Kidney (tissue), 22 donors: ENCODE data around the gene TUBB4A. TPM values are rescaled to one million over a fixed set of nuclear protein-coding genes. Genes with fewer than 3 reads are reported as not detected.
"Not testable (repeated sequence)": the region's sequence is repeated elsewhere in the genome, so short reads cannot be mapped to it uniquely, and the experiment has no call there.

ENCODE experiments used
- DNase-seq, 5 donors: peaks; one replicate each; pipeline ENCODE4 v3.0.0-alpha.2; 2013 to 2020
- FAIRE-seq: peaks from 2 replicates; lab custom pipeline; 2012; peaks lifted over from hg19 to GRCh38; lab: Jason Lieb, UNC
- H3K27ac ChIP-seq, 2 donors: one replicate each; pipeline ENCODE4 v1.7.0; 2013; ENCODE audit warnings: low read depth in 2 of 2, low read length in 2 of 2, inconsistent platforms in 1 of 2
- H3K27me3 ChIP-seq: one replicate; pipeline ENCODE4 v1.7.1; 2013; ENCODE audit warnings: low read length, inconsistent platforms; ENCODE audit not compliant: control insufficient read depth, insufficient read depth
- H3K36me3 ChIP-seq, 3 donors: one replicate each; pipeline versions ENCODE4 v1.7.0 to v1.7.1; 2013; ENCODE audit warnings: low read length in 3 of 3, control low read depth in 1 of 3, inconsistent platforms in 1 of 3; ENCODE audit not compliant: insufficient read depth in 3 of 3, control insufficient read depth in 2 of 3
- H3K4me1 ChIP-seq, 3 donors: one replicate each; pipeline versions ENCODE4 v1.7.0 to v1.7.1; 2013; ENCODE audit warnings: low read length in 3 of 3, inconsistent platforms in 1 of 3, low read depth in 1 of 3; ENCODE audit not compliant: control insufficient read depth in 2 of 3, insufficient read depth in 2 of 3
- H3K4me3 ChIP-seq, 3 donors: one replicate each; pipeline versions ENCODE4 v1.7.0 to v1.8.1; 2013; ENCODE audit warnings: low read length in 3 of 3, control low read depth in 1 of 3, inconsistent platforms in 1 of 3
- H3K9ac ChIP-seq, 3 donors: one replicate each; pipeline versions ENCODE4 v1.7.0 to v1.7.1; 2013; ENCODE audit warnings: low read length in 3 of 3, control low read depth in 1 of 3, inconsistent platforms in 1 of 3
- H3K9me3 ChIP-seq, 3 donors: one replicate each; pipeline versions ENCODE4 v1.7.0 to v1.7.1; 2013; ENCODE audit warnings: low read length in 3 of 3, control low read depth in 1 of 3, inconsistent platforms in 1 of 3; ENCODE audit not compliant: control insufficient read depth in 2 of 3, insufficient read depth in 1 of 3
- CTCF ChIP-seq: IDR thresholded peaks from 3 replicates; pipeline ENCODE4 v1.5.1; 2012; ENCODE audit warnings: mild to moderate bottlenecking, moderate library complexity, borderline replicate concordance; ENCODE audit not compliant: insufficient read depth; ENCODE audit errors: extremely low read depth
- intact Hi-C: fragments of 100-400 bp; cut with DNase I; formaldehyde crosslinking; loops from one replicate; pipeline ENCODE4 v1.11.1; 2022
- long read RNA-seq, 10 donors: library from polyadenylated mRNA in 1 of 10; unstranded in 1 of 10; transcript quantifications; one replicate each; pipeline ENCODE4 v2.0.0 and lab custom pipeline, GENCODE V29; 2021 to 2026
- polyA plus RNA-seq: library from polyadenylated mRNA; stranded (reverse); fragments of 350-450 nt; fragmentation: Illumina TruSeq; extraction: RNeasy Lipid Tissue Mini Kit (QIAGEN cat#74804); gene quantifications from one replicate; pipeline ENCODE4 v1.2.3, GENCODE V29; 2014; ENCODE audit warnings: low read depth, low replicate concordance; ENCODE audit not compliant: insufficient read depth
- total RNA-seq: library from RNA; stranded (reverse); fragmentation: NEBNext Ultra II Directional; extraction: Animal tissue kit (Norgen Biotek cat#: 25700); gene quantifications from one replicate; pipeline ENCODE4 v1.2.1, GENCODE V29; 2021
- donor health status: control.
- donor health status: control.
- donor health status: control.
- donor health status: control.
- donor health status: control.
- donor health status: DM: yes; HTN: yes; CAD: no.
- donor health status: Normal renal cell carcinoma (clear cell type).

Gene TUBB4A
- total RNA-seq = 4.4 TPM
- 11.3 TPM for polyA plus RNA-seq
- long read RNA-seq, donor 1, transcript TUBB4A-201 (4 exons, 2,552 nt) = major isoform, 15 of 17 reads
- long read RNA-seq, donor 1, partial matches to known transcripts = 0 of 17 reads
- long read RNA-seq, donor 1, other reads (novel, unspliced or antisense) = 0 of 17 reads
- long read RNA-seq, donor 2, transcript TUBB4A-201 (4 exons, 2,552 nt) = major isoform, 10 of 11 reads
- long read RNA-seq, donor 2, partial matches to known transcripts = 0 of 11 reads
- long read RNA-seq, donor 2, other reads (novel, unspliced or antisense) = 0 of 11 reads
- long read RNA-seq, donor 3, transcript TUBB4A-201 (4 exons, 2,552 nt) = major isoform, 22 of 23 reads
- long read RNA-seq, donor 3, partial matches to known transcripts = 0 of 23 reads
- long read RNA-seq, donor 3, other reads (novel, unspliced or antisense) = 0 of 23 reads
- long read RNA-seq, donor 4, transcript TUBB4A-201 (4 exons, 2,552 nt) = major isoform, 11 of 11 reads
- long read RNA-seq, donor 4, partial matches to known transcripts = 0 of 11 reads
- long read RNA-seq, donor 4, other reads (novel, unspliced or antisense) = 0 of 11 reads
- long read RNA-seq, donor 5, partial matches to known transcripts = 0 of 1 reads
- long read RNA-seq, donor 5, other reads (novel, unspliced or antisense) = 0 of 1 reads
- long read RNA-seq, donor 6, transcript TUBB4A-201 (4 exons, 2,552 nt) = major isoform, 7 of 7 reads
- long read RNA-seq, donor 6, partial matches to known transcripts = 0 of 7 reads
- long read RNA-seq, donor 6, other reads (novel, unspliced or antisense) = 0 of 7 reads
- long read RNA-seq, donor 7, partial matches to known transcripts = 0 of 2 reads
- long read RNA-seq, donor 7, other reads (novel, unspliced or antisense) = 1 of 2 reads
- long read RNA-seq, donor 8, transcript TUBB4A-201 (4 exons, 2,552 nt) = major isoform, 9 of 12 reads
- long read RNA-seq, donor 8, partial matches to known transcripts = 0 of 12 reads
- long read RNA-seq, donor 8, other reads (novel, unspliced or antisense) = 0 of 12 reads
- long read RNA-seq, donor 9, partial matches to known transcripts = 0 of 5 reads
- long read RNA-seq, donor 9, other reads (novel, unspliced or antisense) = 0 of 5 reads
- long read RNA-seq, donor 10, partial matches to known transcripts = 0 of 4 reads
- long read RNA-seq, donor 10, other reads (novel, unspliced or antisense) = 0 of 4 reads

- FAIRE-seq (no peak), DNase-seq (peak in 4 of 5 donors; percentile 57 to 84 (median 67))
- Histone ChIP-seq H3K36me3 (no peaks in the 10 kb centered on the region), H3K4me1 (no peaks in the 10 kb centered on the region), H3K27me3 (peaks cover 3% of the 10 kb centered on the region), H3K27ac (no peak within 1 kb of the TSS), H3K9ac (no peak within 1 kb of the TSS), H3K9me3 (no peaks in the 10 kb centered on the region), H3K4me3 (peak within 1 kb of the TSS in 2 of 3 donors; percentile 26 to 43)
- intact Hi-C loops = no loop called here
- no peak for TF ChIP-seq CTCF
Measured at GRCh38 chr19:6501740-6502648, at the start of gene TUBB4A. TUBB4A (minus strand) TSS chr19:6502309; CDS start chr19:6502212, 97 bp downstream.

- intact Hi-C loops = no loop called here
- no peak overlapping the region for H3K9ac ChIP-seq
- H3K9me3 ChIP-seq = no peaks in the 10 kb centered on the region
- no peak for TF ChIP-seq CTCF
- DNase-seq (no peak), FAIRE-seq (no peak)
- no peak overlapping the region for H3K4me3 ChIP-seq
- H3K4me1 ChIP-seq = no peaks in the 10 kb centered on the region
- H3K36me3 ChIP-seq = no peaks in the 10 kb centered on the region
- H3K27me3 ChIP-seq = no peaks in the 10 kb centered on the region
- H3K27ac ChIP-seq = no peak overlapping the region
Measured at GRCh38 chr19:6551091-6551490, 49.0 kb upstream of the TUBB4A start.

- H3K27me3 ChIP-seq, H3K9ac ChIP-seq, H3K9me3 ChIP-seq, H3K27ac ChIP-seq, DNase-seq, intact Hi-C loops, H3K4me1 ChIP-seq, H3K4me3 ChIP-seq, H3K36me3 ChIP-seq, FAIRE-seq: not testable (repeated sequence)
Measured at GRCh38 chr19:6550679-6551078, 48.6 kb upstream of the TUBB4A start.
